Calu3 (cell line): Measurements from ENCODE around the gene SSBP2. TPM values are rescaled to one million over a fixed set of nuclear protein-coding genes. Genes with fewer than 3 reads are reported as not detected.

Experiments
- Bru-seq: library from RNA; stranded (reverse); fragments of 400-500 nt; gene quantifications from one replicate; lab custom pipeline; 2021; lab: Mats Ljungman, UMichigan
- BruChase-seq, 2 experiments: library from RNA; stranded (reverse); fragments of 400-500 nt; gene quantifications; one replicate each; lab custom pipeline; 2021; lab: Mats Ljungman, UMichigan
- BruUV-seq: library from RNA; stranded (reverse); fragments of 400-500 nt; replicated peaks from 2 replicates; lab custom pipeline; 2021; lab: Mats Ljungman, UMichigan
- CTCF ChIA-PET: fragments of 300-600 bp; sonication (Branson Sonifier 250); formaldehyde crosslinking; loops from one replicate; lab custom pipeline; 2022; ENCODE audit warnings: antibody characterized with exemption; lab: Charles Lee
- DNase-seq: peaks from one replicate; pipeline ENCODE4 v3.0.0; 2022
- H3K27ac Mint-ChIP-seq: one replicate; pipeline ENCODE4 v1.8.0; 2022; ENCODE audit warnings: mixed read lengths; ENCODE audit not compliant: unreplicated experiment
- H3K27me3 Mint-ChIP-seq: one replicate; pipeline ENCODE4 v1.8.0; 2022; ENCODE audit warnings: mixed read lengths; ENCODE audit not compliant: unreplicated experiment
- H3K36me3 Mint-ChIP-seq: one replicate; pipeline ENCODE4 v1.8.0; 2022; ENCODE audit warnings: mild to moderate bottlenecking, moderate library complexity, mixed read lengths; ENCODE audit not compliant: insufficient read depth, unreplicated experiment
- H3K4me1 Mint-ChIP-seq: one replicate; pipeline ENCODE4 v1.8.0; 2022; ENCODE audit warnings: mild to moderate bottlenecking, low read depth, mixed read lengths; ENCODE audit not compliant: unreplicated experiment
- H3K4me3 Mint-ChIP-seq: one replicate; pipeline ENCODE4 v1.8.0; 2022; ENCODE audit warnings: mild to moderate bottlenecking, low read depth, moderate library complexity, mixed read lengths; ENCODE audit not compliant: unreplicated experiment
- H3K9me3 Mint-ChIP-seq: one replicate; pipeline ENCODE4 v1.8.0; 2022; ENCODE audit warnings: low read depth, mixed read lengths; ENCODE audit not compliant: unreplicated experiment
- CTCF ChIP-seq: fragments of 200-600 bp; IDR thresholded peaks from one replicate; pipeline ENCODE4 v1.8.0; 2022; ENCODE audit warnings: antibody characterized with exemption; ENCODE audit not compliant: unreplicated experiment
- intact Hi-C: fragments of 100-400 bp; cut with micrococcal nuclease; formaldehyde crosslinking; loops from one replicate; pipeline ENCODE4 v1.10.0; 2022; ENCODE audit not compliant: unreplicated experiment
- long read RNA-seq: library from polyadenylated mRNA; stranded (forward); transcript quantifications from one replicate; pipeline ENCODE4 v2.0.0, GENCODE V29; 2022
- total RNA-seq: library from RNA; stranded (reverse); gene quantifications from 2 replicates; pipeline ENCODE4 v1.2.3, GENCODE V29; 2022

Gene SSBP2
- total RNA-seq (15.5 and 18.9 TPM in 2 replicates), Bru-seq, nascent RNA (percentile 67 among the genes with signal in this experiment), BruChase-seq, experiment 1, labeled RNA remaining after a 6-hour chase (percentile 56 among the genes with signal in this experiment), BruChase-seq, experiment 2, labeled RNA remaining after a 2-hour chase (percentile 57 among the genes with signal in this experiment)
- long read RNA-seq, full-length matches to known transcripts = 16 of 22 reads
- long read RNA-seq, partial matches to known transcripts = 0 of 22 reads
- long read RNA-seq, other reads (novel, unspliced or antisense) = 6 of 22 reads

DNA sequence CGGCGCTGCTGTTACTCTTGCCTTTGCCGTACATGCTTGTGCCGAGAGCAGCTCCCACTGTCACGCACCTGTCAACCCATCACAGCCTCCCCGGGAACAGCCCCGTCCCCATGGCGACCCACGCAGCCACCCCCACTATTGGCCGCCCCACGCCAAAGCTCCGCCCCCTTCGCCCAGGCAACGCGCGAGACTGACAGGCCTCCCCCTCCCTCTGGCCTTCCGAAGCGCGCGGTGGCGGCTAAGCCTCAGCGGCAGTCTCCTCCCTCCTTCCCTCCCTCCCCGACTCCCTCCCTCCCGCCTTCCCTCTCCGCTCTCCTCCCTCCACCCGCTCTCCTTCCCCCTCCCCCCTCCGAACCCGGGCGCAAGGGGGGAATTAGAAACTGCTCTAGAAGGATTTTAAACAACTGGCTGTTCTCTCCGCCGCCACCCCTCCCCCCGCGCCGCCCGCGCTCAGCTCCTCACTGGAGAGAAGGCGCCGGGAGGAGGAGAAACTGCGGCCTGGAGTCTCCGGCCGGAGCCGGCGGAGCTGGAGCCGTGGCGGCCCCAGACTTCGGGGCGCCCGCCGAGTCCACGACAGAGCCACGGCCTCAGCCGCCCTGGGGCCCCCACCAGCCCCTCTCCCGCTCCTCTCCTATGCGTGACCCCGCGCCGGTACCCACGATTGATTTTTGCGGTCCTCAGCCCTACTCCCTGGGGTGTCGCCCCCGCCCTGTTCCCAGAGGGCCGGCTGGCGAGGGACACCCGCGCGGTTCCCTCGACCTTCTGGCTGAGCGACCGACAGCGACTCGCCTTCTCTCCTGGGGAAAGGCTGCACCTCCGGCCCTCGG lies at the start of gene SSBP2:
TSS of gene SSBP2 (minus strand) at position 89 of the 827 bp plus-strand sequence. CDS start at position 34, 55 bp downstream.
- Mint-ChIP-seq H3K27ac (peak within 1 kb of the TSS; percentile 51), H3K27me3 (no peaks in the 10 kb centered on the region), H3K9me3 (no peaks in the 10 kb centered on the region), H3K4me1 (peaks cover 44% of the 10 kb centered on the region), H3K36me3 (peaks cover 29% of the 10 kb centered on the region), H3K4me3 (peak within 1 kb of the TSS; percentile 91)
- CTCF ChIA-PET = interaction anchor here (0.6 to 1.7 kb wide), 11 partner anchors 28 to 1188 kb away, joined by 3 to 18 read pairs (median 4); no protein-coding TSS in a partner anchor
- BruUV-seq = no TSS peak
- intact Hi-C loops = loop anchor here (1.0 to 10.0 kb wide), 5 partner anchors 100 to 474 kb away; partner anchors contain the start of gene ATG10
- DNase-seq = peak; percentile 100
- TF ChIP-seq CTCF = no peak

DNA sequence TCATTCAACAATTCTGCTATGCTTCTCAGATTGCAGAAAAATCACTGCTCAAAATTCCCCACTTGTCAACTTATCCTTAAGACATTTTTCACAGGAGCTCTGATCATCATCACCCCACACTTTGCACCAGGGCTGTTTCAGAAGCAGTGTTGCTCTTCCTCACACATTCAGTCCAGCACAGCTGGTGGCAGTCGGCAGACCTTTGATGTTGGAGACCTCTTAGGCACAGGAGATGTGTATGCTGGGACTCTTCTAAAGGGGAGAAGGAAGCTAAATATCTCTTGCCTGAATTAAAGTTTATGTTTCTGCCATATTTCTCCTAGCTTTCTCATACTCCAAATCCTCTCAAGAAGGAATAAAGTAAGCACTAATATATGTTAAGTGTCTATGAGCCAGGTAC lies 44.8 kb upstream of the SSBP2 start:
- no peak overlapping the region for H3K4me3 Mint-ChIP-seq
- DNase-seq = no peak
- H3K36me3 Mint-ChIP-seq = no peaks in the 10 kb centered on the region
- H3K27me3 Mint-ChIP-seq = no peaks in the 10 kb centered on the region
- H3K27ac Mint-ChIP-seq = no peak overlapping the region
- H3K9me3 Mint-ChIP-seq = no peaks in the 10 kb centered on the region
- CTCF ChIA-PET = interaction anchor here (0.6 kb wide), 1 partner anchor 10 kb away, joined by 3 read pairs; no protein-coding TSS in a partner anchor
- no TSS peak for BruUV-seq
- peaks cover 16% of the 10 kb centered on the region for H3K4me1 Mint-ChIP-seq
- intact Hi-C loops = no loop called here
- TF ChIP-seq CTCF = no peak

GRCh38 chr5:81794226-81794625 lies 43.3 kb upstream of the SSBP2 start:
- DNase-seq = no peak
- CTCF ChIA-PET = no interaction called here
- no peak overlapping the region for H3K27ac Mint-ChIP-seq
- H3K36me3 Mint-ChIP-seq = no peaks in the 10 kb centered on the region
- TF ChIP-seq CTCF = no peak
- peaks cover 1% of the 10 kb centered on the region for H3K4me1 Mint-ChIP-seq
- no peaks in the 10 kb centered on the region for H3K27me3 Mint-ChIP-seq
- no TSS peak for BruUV-seq
- intact Hi-C loops = no loop called here
- H3K9me3 Mint-ChIP-seq = no peaks in the 10 kb centered on the region
- H3K4me3 Mint-ChIP-seq = no peak overlapping the region

GRCh38 chr5:81790336-81790735 lies 39.4 kb upstream of the SSBP2 start:
- H3K27ac Mint-ChIP-seq = no peak overlapping the region
- H3K4me1 Mint-ChIP-seq = no peaks in the 10 kb centered on the region
- no peak overlapping the region for H3K4me3 Mint-ChIP-seq
- CTCF ChIA-PET = interaction anchor here (0.7 kb wide), 1 partner anchor 17 kb away, joined by 4 read pairs; no protein-coding TSS in a partner anchor
- no peaks in the 10 kb centered on the region for H3K9me3 Mint-ChIP-seq
- H3K36me3 Mint-ChIP-seq = no peaks in the 10 kb centered on the region
- DNase-seq = no peak
- no peaks in the 10 kb centered on the region for H3K27me3 Mint-ChIP-seq
- intact Hi-C loops = no loop called here
- no TSS peak for BruUV-seq
- TF ChIP-seq CTCF = no peak
